Hippocampal formation (tissue), 2 donors: ENCODE results near the gene IQCH.
"Not testable (repeated sequence)": the region's sequence is repeated elsewhere in the genome, so short reads cannot be mapped to it uniquely, and the experiment has no call there.

ENCODE experiments used
- DNase-seq, 2 donors: peaks; one replicate each; lab custom pipeline; 2025; lab: John Stamatoyannopoulos, UW

The IQCH gene

GRCh38 chr15:67246606-67247005 is 8.0 kb upstream of the IQCH start:
- not testable (repeated sequence) for DNase-seq

GRCh38 chr15:67248011-67248505 is 6.5 kb upstream of the IQCH start:
- DNase-seq, result no peak

GRCh38 chr15:67249830-67250229 is 4.8 kb upstream of the IQCH start:
- no peak for DNase-seq

GRCh38 chr15:67251318-67251717 is 3.3 kb upstream of the IQCH start:
- no peak for DNase-seq

- no peak for DNase-seq
Measured at GRCh38 chr15:67253101-67253500, 1.5 kb upstream of the IQCH start.

- no peak for DNase-seq
Measured at GRCh38 chr15:67253549-67254237, 893 bp upstream of the IQCH start.

- no peak for DNase-seq
Measured at GRCh38 chr15:67256051-67256450, 1.5 kb downstream of the IQCH start.

GRCh38 chr15:67258412-67258811 is 3.8 kb downstream of the IQCH start:
- not testable (repeated sequence) for DNase-seq

- no peak for DNase-seq
Measured at GRCh38 chr15:67259379-67259778, 4.8 kb downstream of the IQCH start.

GRCh38 chr15:67259806-67260205 is 5.2 kb downstream of the IQCH start:
- no peak for DNase-seq

GRCh38 chr15:67266870-67267269 is 12.3 kb downstream of the IQCH start:
- no peak for DNase-seq

GRCh38 chr15:67267440-67267839 is 12.9 kb downstream of the IQCH start:
- DNase-seq, result no peak

GRCh38 chr15:67267951-67268941 is 13.7 kb downstream of the IQCH start:
- no peak for DNase-seq

GRCh38 chr15:67274236-67274635 is 19.6 kb downstream of the IQCH start:
- DNase-seq, result no peak

- DNase-seq, result no peak
Measured at GRCh38 chr15:67276666-67277065, 22.1 kb downstream of the IQCH start.

- DNase-seq, result no peak
Measured at GRCh38 chr15:67280217-67280616, 25.6 kb downstream of the IQCH start.

- no peak for DNase-seq
Measured at GRCh38 chr15:67281714-67282113, 27.1 kb downstream of the IQCH start.

GRCh38 chr15:67285625-67286024 is 31.0 kb downstream of the IQCH start:
- DNase-seq, result not testable (repeated sequence)

GRCh38 chr15:67286400-67286799 is 31.8 kb downstream of the IQCH start:
- not testable (repeated sequence) for DNase-seq

- DNase-seq, result no peak
Measured at GRCh38 chr15:67290319-67290718, 35.7 kb downstream of the IQCH start.

GRCh38 chr15:67296188-67296587 is 41.6 kb downstream of the IQCH start:
- DNase-seq, result no peak

- DNase-seq, result no peak
Measured at GRCh38 chr15:67296684-67297083, 42.1 kb downstream of the IQCH start.
